SK-N-MC (cell line): ENCODE results near the gene GABRA5.

Experiments
- EZH2 ChIP-seq: fragments of 200-600 bp; sonication (generic); IDR thresholded peaks from one replicate; pipeline ENCODE4 v1.6.1; 2017; ENCODE audit warnings: antibody characterized with exemption
- FOXP2 ChIP-seq: optimal IDR thresholded peaks from 2 replicates; pipeline ENCODE3; 2011; ENCODE audit warnings: mild to moderate bottlenecking, moderate library complexity; ENCODE audit not compliant: insufficient read depth; ENCODE audit errors: extremely low read length, control extremely low read depth
- POLR2AphosphoS5 ChIP-seq: IDR thresholded peaks from 2 replicates; pipeline ENCODE4 v1.6.1; 2012; ENCODE audit warnings: mild to moderate bottlenecking, low read depth, low read length, borderline replicate concordance

- no peak for TF ChIP-seq EZH2
- no peak for TF ChIP-seq POLR2AphosphoS5
- no peak for TF ChIP-seq FOXP2
Measured at GRCh38 chr15:26943866-26944265, 77.0 kb downstream of the GABRA5 start.
